Measurements from ENCODE around the gene YTHDF2. TPM values are rescaled to one million over a fixed set of nuclear protein-coding genes. Genes with fewer than 3 reads are reported as not detected.

The YTHDF2 gene
- total RNA-seq, 1 experiment from 2014 or later: 90.6 TPM

DNA sequence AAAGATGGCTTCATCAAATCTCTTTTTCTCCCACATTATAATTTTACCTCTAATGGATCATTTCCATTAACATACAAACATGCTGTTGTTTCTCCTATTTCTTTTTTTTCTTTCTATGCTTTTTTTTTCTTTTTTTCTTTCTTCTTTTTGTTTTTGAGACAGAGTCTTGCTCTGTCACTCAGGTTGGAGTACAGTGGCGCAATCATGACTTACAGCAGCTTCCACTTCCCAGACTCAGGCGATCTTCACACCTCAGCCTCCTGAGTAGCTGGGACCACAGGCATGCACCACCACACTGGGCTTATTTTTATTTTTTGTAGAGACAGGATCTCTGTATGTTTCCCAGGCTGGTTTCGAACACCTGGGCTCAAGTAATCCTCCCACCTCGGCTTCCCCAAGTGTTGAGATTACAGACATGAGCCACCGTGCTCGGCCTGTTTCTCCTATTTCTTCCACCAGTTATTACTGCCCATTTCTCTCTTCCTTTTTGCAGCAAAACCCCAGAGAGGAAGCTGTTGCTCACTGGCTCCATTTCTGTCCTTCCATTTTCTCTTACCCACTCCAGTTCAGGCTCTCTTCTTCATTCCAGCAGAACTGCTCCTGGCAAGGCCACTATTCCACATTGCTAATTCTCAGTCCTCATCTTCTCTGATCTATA is 43.1 kb downstream of the YTHDF2 start (continued):
- TF ChIP-seq, protein P1, sequence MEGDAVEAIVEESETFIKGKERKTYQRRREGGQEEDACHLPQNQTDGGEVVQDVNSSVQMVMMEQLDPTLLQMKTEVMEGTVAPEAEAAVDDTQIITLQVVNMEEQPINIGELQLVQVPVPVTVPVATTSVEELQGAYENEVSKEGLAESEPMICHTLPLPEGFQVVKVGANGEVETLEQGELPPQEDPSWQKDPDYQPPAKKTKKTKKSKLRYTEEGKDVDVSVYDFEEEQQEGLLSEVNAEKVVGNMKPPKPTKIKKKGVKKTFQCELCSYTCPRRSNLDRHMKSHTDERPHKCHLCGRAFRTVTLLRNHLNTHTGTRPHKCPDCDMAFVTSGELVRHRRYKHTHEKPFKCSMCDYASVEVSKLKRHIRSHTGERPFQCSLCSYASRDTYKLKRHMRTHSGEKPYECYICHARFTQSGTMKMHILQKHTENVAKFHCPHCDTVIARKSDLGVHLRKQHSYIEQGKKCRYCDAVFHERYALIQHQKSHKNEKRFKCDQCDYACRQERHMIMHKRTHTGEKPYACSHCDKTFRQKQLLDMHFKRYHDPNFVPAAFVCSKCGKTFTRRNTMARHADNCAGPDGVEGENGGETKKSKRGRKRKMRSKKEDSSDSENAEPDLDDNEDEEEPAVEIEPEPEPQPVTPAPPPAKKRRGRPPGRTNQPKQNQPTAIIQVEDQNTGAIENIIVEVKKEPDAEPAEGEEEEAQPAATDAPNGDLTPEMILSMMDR (IDR thresholded peaks at IDR 0.05 in 2 of 3, conservative IDR thresholded peaks at IDR 0.05 in 1 of 3; ENCODE audit: borderline replicate concordance in 1 of 3, insufficient read depth in 1 of 3, low read depth in 2 of 3, low read length in 2 of 3): no peak
- TF ChIP-seq POLR2AphosphoS5 (IDR thresholded peaks at IDR 0.05; ENCODE audit: low read depth, low read length): no peak

DNA sequence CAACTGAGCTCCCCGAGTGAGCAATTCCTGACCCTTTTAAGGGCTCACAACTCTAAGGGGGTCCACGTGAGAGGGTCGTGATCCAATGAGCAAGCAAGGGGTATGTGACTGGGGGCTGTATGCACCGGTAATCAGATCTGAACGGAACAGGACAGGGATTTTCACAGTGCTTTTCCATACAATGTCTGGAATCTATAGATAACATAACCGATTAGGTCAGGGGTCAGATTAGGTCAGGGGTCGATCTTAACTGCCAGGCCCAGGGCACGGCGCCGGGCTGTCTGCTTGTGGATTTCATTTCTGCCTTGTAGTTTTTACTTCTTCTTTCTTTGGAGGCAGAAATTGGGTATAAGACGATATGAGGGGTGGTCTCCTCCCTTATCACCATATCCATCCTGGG is 44.6 kb downstream of the YTHDF2 start:
- Histone ChIP-seq H3K9me2 (ENCODE audit: insufficient read depth) (no peaks in the 10 kb centered on the region), H4K20me1 (ENCODE audit: insufficient read depth) (no peaks in the 10 kb centered on the region), H3K9ac (ENCODE audit: low read length) (no peak overlapping the region), H3K4me1 (ENCODE audit: control insufficient read depth in 1 of 2, insufficient read depth in 2 of 2, low read length in 2 of 2) (peaks cover 0 to 11% of the 10 kb centered on the region in 2 experiments; a peak in 2 of 4 replicates), H3K4me3 (replicated peaks in 1 of 2; ENCODE audit: low read depth in 1 of 2, low read length in 2 of 2) (no peak overlapping the region), H2AFZ (ENCODE audit: low read depth, low read length, poor library complexity, severe bottlenecking) (no peak overlapping the region), H3K9me3 (ENCODE audit: control insufficient read depth in 1 of 2, insufficient read depth in 1 of 2, low read depth in 1 of 2, low read length in 2 of 2) (no peaks in the 10 kb centered on the region), H3K4me2 (ENCODE audit: low read length) (no peak overlapping the region), H3K27me3 (ENCODE audit: insufficient read depth, low read length) (no peaks in the 10 kb centered on the region), H3K27ac (ENCODE audit: low read depth, low read length) (no peak overlapping the region), H3K79me2 (ENCODE audit: insufficient read depth, low read length) (no peaks in the 10 kb centered on the region), H3K36me3 (ENCODE audit: control insufficient read depth in 1 of 2, insufficient read depth in 2 of 2, low read length in 2 of 2) (no peaks in the 10 kb centered on the region)
- no peak for TF ChIP-seq EZH2 (IDR thresholded peaks at IDR 0.05)
- no peak for TF ChIP-seq JUND (IDR thresholded peaks at IDR 0.05)
- no peak for TF ChIP-seq ELF1 (IDR thresholded peaks at IDR 0.05; ENCODE audit: borderline replicate concordance, low read depth)
- TF ChIP-seq, protein P2, sequence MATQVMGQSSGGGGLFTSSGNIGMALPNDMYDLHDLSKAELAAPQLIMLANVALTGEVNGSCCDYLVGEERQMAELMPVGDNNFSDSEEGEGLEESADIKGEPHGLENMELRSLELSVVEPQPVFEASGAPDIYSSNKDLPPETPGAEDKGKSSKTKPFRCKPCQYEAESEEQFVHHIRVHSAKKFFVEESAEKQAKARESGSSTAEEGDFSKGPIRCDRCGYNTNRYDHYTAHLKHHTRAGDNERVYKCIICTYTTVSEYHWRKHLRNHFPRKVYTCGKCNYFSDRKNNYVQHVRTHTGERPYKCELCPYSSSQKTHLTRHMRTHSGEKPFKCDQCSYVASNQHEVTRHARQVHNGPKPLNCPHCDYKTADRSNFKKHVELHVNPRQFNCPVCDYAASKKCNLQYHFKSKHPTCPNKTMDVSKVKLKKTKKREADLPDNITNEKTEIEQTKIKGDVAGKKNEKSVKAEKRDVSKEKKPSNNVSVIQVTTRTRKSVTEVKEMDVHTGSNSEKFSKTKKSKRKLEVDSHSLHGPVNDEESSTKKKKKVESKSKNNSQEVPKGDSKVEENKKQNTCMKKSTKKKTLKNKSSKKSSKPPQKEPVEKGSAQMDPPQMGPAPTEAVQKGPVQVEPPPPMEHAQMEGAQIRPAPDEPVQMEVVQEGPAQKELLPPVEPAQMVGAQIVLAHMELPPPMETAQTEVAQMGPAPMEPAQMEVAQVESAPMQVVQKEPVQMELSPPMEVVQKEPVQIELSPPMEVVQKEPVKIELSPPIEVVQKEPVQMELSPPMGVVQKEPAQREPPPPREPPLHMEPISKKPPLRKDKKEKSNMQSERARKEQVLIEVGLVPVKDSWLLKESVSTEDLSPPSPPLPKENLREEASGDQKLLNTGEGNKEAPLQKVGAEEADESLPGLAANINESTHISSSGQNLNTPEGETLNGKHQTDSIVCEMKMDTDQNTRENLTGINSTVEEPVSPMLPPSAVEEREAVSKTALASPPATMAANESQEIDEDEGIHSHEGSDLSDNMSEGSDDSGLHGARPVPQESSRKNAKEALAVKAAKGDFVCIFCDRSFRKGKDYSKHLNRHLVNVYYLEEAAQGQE (IDR thresholded peaks at IDR 0.05; ENCODE audit: low read depth): no peak
- no peak for TF ChIP-seq CEBPB (IDR thresholded peaks at IDR 0.05; ENCODE audit: low read depth)
- TF ChIP-seq ZNF274 (IDR thresholded peaks at IDR 0.05; ENCODE audit: low read depth, low read length): no peak
- TF ChIP-seq, protein P3, sequence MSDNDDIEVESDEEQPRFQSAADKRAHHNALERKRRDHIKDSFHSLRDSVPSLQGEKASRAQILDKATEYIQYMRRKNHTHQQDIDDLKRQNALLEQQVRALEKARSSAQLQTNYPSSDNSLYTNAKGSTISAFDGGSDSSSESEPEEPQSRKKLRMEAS (IDR thresholded peaks at IDR 0.05): no peak
- no peak for TF ChIP-seq EGR1 (IDR thresholded peaks at IDR 0.05; ENCODE audit: low read depth)
- TF ChIP-seq, protein P1 (IDR thresholded peaks at IDR 0.05 in 2 of 3, conservative IDR thresholded peaks at IDR 0.05 in 1 of 3; ENCODE audit: borderline replicate concordance in 1 of 3, insufficient read depth in 1 of 3, low read depth in 2 of 3, low read length in 2 of 3): no peak
- no peak for TF ChIP-seq ZFX (IDR thresholded peaks at IDR 0.05)
- ChIA-PET CTCF (interaction anchor here (5.4 kb wide), 1 partner anchor 96 kb away, joined by 86 read pairs; no protein-coding TSS in a partner anchor), RAD21 (ENCODE audit: low non-redundant PET in 1 of 2, low total read pairs in 2 of 2, uncharacterized antibody in 2 of 2, unreplicated experiment in 2 of 2) (no interaction called here), POLR2A (no interaction called here)
- intact Hi-C loops (cut with micrococcal nuclease): no loop called here
- DNase-seq (ENCODE audit: low read depth, low spot score): no peak
- no TSS peak for BruUV-seq (replicated peaks)
- no peak for ATAC-seq
